A549 (cell line): Measurements from ENCODE around the gene LACC1.

ENCODE experiments used
- BHLHE40 ChIP-seq: IDR thresholded peaks from 2 replicates; pipeline ENCODE4 v1.6.1; 2012; ENCODE audit warnings: low read depth, low read length, inconsistent platforms
- CBX8 ChIP-seq: fragments of 200-600 bp; sonication (generic); IDR thresholded peaks from 2 replicates; pipeline ENCODE4 v1.6.1; 2016
- CEBPB ChIP-seq, 2 experiments: fragments of >200 bp in 1 of 2; sonication (Bioruptor Twin) in 1 of 2; formaldehyde crosslinking in 1 of 2; IDR thresholded peaks; 2 replicates each; pipeline ENCODE4 v1.6.1; 2012 to 2016
- EP300 ChIP-seq, 2 experiments: fragments of >200 bp; sonication (Bioruptor Twin); formaldehyde crosslinking; IDR thresholded peaks; 2 replicates in 1 of 2; 3 replicates in 1 of 2; pipeline ENCODE4 v1.6.1; 2016 to 2017
- ESRRA ChIP-seq: fragments of 150-350 bp; IDR thresholded peaks from 2 replicates; pipeline ENCODE4 v1.6.1; 2014; ENCODE audit warnings: mild to moderate bottlenecking, low read length, borderline replicate concordance
- HOXA7 ChIP-seq: fragments of 250-450 bp; sonication (Bioruptor Pico); IDR thresholded peaks from 2 replicates; pipeline ENCODE4 v1.5.0; 2020; ENCODE audit warnings: mild to moderate bottlenecking, moderate library complexity
- JUNB ChIP-seq: fragments of >200 bp; sonication (Bioruptor Twin); formaldehyde crosslinking; IDR thresholded peaks from 2 replicates; pipeline ENCODE4 v1.6.1; 2016
- NPAS2 ChIP-seq: fragments of 250-450 bp; sonication (Bioruptor Pico); IDR thresholded peaks from 2 replicates; pipeline ENCODE4 v1.8.0; 2022; ENCODE audit warnings: mild to moderate bottlenecking, moderate library complexity, borderline replicate concordance
- PBX3 ChIP-seq: IDR thresholded peaks from 2 replicates; pipeline ENCODE4 v1.6.1; 2012
- PHF8 ChIP-seq: fragments of 200-600 bp; sonication (generic); IDR thresholded peaks from 2 replicates; pipeline ENCODE4 v1.6.1; 2016; ENCODE audit warnings: low read depth, mild to moderate bottlenecking, antibody characterized with exemption, moderate library complexity, borderline replicate concordance
- POLR2A ChIP-seq: IDR thresholded peaks from 2 replicates; pipeline ENCODE4 v1.6.1; 2012; ENCODE audit warnings: mild to moderate bottlenecking, low read length
- POLR2AphosphoS2 ChIP-seq: conservative IDR thresholded peaks from 2 replicates; pipeline ENCODE4 v1.6.1; 2012; ENCODE audit warnings: low read length, improper control_type of control experiment, inconsistent platforms
- RAD21 ChIP-seq, 2 experiments: fragments of >200 bp in 1 of 2; sonication (Bioruptor Twin) in 1 of 2; formaldehyde crosslinking in 1 of 2; IDR thresholded peaks in 1 of 2; conservative IDR thresholded peaks in 1 of 2; 2 replicates in 1 of 2; 3 replicates in 1 of 2; pipeline ENCODE4 v1.6.1; 2012 to 2018; ENCODE audit warnings: inconsistent platforms in 1 of 2
- TF ChIP-seq, protein P1 (sequence below): fragments of >200 bp; sonication (Bioruptor Twin); formaldehyde crosslinking; IDR thresholded peaks from 3 replicates; pipeline ENCODE4 v1.5.1; 2016

DNA sequence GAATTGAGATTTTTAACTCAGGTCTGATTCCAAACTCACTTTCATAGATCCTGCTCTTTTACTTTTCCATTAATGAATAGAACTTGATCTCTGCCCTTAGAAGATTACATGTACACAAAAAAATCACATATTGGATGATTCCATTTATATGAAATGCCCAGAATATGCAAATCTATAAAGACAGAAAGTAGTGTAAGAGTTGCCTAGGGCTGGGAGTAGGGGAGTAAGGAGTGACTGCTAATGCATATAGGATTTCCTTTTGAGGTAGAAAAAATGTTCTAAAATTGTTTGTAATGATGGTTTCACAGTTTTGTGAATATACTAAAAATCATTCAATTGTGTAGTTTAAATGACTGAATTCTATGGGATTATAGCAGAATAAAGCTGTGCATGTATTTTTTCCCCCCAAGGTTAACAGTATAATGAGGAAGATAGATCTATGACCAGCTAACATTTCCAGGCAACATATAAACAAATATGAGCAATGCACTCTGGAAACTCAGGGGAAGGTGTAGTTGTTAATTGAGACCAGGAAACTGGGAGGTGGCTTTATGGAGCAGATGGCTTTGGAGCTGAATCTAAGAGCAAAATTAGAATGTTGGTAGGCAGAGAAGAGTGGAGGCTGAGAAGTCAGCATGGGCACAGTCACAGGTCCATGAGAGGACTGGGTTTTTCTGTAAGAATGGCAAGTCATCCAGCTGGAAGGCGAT lies 41.4 kb downstream of the LACC1 start:
- TF ChIP-seq PBX3 = no peak
- no peak for TF ChIP-seq POLR2A
- TF ChIP-seq EP300 (IDR thresholded peaks at IDR 0.05) = no peak
- no peak for TF ChIP-seq ESRRA
- TF ChIP-seq BHLHE40 = no peak
- TF ChIP-seq CBX8 = no peak
- TF ChIP-seq CEBPB (IDR thresholded peaks at IDR 0.05) = no peak
- TF ChIP-seq RAD21 (conservative IDR thresholded peaks at IDR 0.05 in 1 of 2, IDR thresholded peaks at IDR 0.05 in 1 of 2) = no peak
- TF ChIP-seq, protein P1, sequence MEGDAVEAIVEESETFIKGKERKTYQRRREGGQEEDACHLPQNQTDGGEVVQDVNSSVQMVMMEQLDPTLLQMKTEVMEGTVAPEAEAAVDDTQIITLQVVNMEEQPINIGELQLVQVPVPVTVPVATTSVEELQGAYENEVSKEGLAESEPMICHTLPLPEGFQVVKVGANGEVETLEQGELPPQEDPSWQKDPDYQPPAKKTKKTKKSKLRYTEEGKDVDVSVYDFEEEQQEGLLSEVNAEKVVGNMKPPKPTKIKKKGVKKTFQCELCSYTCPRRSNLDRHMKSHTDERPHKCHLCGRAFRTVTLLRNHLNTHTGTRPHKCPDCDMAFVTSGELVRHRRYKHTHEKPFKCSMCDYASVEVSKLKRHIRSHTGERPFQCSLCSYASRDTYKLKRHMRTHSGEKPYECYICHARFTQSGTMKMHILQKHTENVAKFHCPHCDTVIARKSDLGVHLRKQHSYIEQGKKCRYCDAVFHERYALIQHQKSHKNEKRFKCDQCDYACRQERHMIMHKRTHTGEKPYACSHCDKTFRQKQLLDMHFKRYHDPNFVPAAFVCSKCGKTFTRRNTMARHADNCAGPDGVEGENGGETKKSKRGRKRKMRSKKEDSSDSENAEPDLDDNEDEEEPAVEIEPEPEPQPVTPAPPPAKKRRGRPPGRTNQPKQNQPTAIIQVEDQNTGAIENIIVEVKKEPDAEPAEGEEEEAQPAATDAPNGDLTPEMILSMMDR = no peak
- TF ChIP-seq JUNB = no peak
- TF ChIP-seq POLR2AphosphoS2 = no peak
- TF ChIP-seq NPAS2 (CRISPR knock-in tag) = no peak
- TF ChIP-seq HOXA7 (CRISPR knock-in tag) = no peak
- TF ChIP-seq PHF8 = no peak
